ENCODE results near the gene LY6G6C.
"Not testable (repeated sequence)": the region's sequence is repeated elsewhere in the genome, so short reads cannot be mapped to it uniquely, and the experiment has no call there.

LY6G6C gene

DNA sequence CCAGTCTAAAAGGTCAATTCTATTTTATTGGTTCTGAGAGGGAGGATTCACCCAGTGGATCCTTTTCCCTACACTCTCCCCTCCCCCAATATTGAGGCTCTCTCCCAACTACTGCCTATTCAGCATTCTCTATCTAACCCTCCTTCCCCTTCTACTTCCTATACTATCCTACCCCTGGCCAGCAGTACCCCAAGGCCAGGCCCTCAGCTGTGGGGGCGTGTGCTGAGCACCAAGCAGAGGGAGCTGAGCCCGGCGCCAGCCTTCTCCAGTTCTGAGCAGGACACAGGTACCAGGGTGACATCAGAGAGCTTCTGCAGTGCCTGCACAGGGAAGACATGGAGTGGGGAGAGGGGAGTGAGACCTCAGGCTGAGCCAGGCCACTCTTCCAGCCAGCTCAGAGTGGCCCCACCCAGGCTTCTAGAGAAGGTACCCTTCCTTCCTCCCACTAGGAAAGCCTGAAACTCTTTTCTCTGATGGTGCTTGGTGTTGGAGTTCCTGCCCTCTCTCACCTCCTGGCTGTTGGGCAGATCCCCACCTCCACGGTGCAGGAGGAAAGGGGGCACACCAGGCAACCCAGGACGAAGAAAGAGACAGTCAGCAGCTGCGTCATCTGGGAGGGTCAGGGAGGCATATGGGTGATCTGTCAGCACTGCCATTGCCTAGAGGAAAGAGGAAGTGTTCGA is 5.6 kb upstream of the LY6G6C start:
- DNase-seq (ENCODE audit: low spot score) = no peak

DNA sequence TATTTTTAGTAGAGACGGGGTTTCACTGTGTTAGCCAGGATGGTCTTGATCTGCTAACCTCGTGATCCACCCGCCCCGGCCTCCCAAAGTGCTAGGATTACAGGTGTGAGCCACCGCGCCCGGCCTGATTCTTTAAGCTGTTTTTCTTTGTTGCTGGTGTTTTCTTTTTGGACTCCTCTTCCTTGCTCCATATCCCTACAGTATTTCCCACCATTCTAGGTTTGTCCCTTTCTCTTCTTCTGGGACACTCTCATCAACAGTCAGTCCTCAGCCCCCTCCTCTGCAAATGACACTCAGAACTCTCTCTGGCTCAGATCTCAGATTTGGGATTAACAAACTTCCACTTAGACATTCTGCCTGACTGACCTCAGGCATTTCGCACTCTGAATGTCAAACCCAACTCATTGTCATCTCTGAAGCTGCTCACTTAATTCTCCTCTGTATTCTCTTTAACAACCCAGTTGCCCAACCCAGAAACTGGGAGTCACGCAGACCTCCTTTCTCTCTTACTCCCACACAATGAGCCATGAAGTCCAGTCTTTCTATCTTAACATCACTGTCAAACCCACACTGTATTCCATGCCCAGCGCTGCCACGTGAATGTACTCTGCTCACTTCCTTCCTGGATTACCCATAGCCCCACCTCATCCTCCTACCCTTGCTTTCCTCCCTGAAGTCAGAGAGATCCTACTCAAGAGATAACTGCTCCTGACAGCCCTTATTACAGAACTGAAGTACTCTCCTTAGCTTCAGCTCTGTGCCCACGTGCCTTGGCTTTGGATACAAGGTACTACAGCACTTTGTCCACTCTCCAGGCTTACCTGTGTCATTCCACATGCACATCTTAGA is 4.2 kb upstream of the LY6G6C start:
- no peak for DNase-seq (ENCODE audit: low spot score)

DNA sequence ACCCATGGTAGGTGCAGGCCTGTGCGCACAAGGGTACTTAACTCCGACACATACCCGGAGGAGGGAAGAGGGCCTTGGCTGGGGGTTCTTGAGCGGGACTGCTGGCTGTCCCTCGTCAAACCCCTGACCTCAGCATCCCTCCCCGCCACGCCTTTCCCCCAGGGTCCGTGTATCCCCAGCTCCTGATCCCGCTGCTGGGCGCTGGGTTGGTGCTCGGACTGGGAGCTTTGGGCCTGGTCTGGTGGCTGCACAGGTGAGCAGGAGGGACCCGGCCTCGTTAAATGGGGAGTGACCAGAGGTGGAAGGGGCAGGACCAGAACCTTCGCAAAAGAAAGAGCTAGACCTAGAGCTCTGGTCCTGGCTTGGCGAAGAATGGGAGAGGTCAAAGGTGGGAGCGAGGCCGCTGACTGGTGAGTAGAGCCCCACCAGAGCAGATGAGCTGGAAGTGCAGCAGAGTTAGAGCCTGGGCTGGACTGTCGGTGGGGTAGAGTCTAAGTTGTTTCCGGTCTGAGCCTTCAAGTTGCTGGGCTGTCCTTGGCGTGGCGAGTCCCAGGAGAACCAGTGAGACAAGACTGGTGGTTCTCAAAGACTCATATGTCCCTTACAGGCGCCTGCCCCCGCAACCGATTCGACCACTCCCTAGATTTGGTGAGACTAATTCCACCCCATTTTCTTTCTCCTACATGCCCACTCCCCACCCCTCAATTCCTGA is 2.6 kb upstream of the LY6G6C start:
- DNase-seq (ENCODE audit: low spot score) = no peak

DNA sequence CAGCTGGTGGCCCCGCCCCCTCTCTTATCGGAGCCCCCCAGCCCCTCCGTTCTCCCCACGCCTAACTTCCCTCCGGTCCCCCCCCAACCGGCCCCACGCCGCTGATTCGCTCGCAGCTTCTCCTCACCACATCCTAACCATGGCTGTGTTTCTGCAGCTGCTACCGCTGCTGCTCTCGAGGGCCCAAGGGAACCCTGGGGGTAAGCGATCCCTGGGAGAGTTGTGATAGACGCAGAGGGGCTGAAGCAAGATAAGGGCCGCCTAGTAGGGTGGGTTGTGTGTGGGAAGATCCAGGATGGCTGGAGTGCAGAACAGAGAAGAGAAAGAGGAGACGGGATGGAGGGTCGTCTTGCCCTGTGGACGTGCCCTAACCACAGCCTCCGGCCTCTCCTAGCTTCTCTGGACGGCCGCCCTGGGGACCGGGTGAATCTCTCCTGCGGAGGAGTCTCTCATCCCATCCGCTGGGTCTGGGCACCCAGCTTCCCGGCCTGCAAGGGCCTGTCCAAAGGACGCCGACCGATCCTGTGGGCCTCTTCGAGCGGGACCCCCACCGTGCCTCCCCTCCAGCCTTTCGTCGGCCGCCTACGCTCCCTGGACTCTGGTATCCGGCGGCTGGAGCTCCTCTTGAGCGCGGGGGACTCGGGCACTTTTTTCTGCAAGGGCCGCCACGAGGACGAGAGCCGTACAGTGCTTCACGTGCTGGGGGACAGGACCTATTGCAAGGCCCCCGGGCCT is 1.9 kb upstream of the LY6G6C start, which contains the start of gene MPIG6B:
Gene MPIG6B (plus strand): TSS at position 129 of the 735 bp plus-strand sequence. CDS start 11 bp downstream, at position 140.
- DNase-seq (ENCODE audit: low spot score) = no peak

DNA sequence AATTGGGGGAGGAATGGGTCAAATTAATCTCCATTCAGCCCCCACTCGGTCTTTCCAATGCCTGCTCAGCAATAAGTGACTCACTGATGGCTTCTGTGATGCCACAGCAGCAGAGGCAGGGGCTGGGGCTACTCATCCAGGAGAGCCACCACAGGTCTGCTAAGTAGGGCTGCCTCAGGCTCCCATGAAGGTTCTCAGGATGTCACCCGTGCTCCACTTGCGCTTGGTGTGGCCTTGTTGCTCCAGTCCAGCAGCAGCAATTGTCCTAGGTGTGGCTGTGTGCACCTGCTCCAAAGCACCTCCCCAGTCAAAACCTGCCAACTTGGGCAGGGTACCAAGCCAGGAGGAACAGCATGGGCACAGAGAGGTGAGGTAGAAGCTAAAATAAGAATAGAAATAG is 627 bp upstream of the LY6G6C start:
- DNase-seq (ENCODE audit: low spot score) = no peak

DNA sequence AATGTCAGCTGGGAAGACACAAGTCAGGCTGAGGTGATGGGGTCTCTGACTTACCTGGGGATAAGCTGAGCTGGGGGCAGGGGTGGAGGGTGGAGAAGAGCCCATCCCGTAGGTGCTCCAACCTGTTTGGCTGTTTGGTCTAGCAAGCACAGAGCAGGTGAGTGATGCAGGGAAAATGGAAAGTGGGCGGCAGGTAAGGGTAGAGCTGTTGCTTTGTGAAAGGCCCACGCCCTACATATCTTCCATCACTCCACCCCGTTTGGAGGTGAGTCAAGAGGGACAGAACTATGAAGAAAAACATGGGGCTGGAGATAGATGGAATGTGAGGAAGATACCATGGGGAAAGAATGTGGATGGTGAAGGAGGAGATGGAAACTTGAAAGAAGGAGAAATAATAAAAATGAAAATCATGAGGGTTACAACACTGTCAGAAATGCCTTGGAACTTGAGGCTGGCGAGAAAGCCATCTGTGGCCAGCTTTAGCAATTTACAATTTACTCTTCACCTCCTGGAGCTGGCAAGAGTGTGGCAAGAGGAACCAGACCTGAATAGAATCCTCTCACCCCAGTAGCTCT is 1.3 kb downstream of the LY6G6C start:
- DNase-seq (ENCODE audit: low spot score) = no peak

DNA sequence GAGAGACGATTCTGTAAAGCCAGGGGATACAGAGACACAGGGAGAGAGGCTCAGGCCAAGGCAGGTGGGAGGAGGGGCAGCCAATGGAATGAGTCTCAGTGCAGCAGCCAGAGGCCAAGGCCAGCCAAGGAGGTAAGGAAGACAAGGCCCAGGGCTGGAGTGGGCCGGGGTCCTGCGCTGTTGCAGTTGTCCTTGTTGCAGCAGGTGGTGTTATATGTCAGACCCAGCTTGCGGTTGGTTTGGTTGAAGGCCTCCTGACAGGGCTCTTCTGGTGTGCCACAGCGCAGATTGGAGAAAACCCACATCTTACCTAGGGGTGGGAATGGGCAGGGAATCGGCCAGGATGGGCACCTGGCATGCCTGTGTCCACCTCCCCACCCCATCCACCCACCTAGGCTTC is 2.5 kb downstream of the LY6G6C start:
- no peak for DNase-seq (ENCODE audit: low spot score)

DNA sequence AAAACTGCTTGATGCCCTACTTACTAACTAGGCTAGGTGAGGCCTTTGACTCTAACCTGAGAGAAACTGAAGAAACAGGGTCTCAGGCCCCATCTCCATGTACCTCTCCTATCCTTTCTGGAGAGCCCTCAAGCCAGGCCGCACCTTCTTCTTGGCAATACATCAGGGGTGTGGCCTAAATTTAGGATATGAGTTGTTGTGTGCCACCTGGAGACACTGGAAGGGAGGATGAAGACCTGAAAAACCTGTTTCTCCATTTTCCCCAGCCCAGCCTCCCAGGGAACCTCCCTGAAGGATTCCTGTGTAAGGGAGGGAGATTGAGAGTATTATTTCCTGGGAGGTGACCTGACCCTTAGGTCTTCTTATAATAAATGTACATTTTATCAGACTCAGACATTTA is 3.3 kb downstream of the LY6G6C start:
- no peak for DNase-seq (ENCODE audit: low spot score)

DNA sequence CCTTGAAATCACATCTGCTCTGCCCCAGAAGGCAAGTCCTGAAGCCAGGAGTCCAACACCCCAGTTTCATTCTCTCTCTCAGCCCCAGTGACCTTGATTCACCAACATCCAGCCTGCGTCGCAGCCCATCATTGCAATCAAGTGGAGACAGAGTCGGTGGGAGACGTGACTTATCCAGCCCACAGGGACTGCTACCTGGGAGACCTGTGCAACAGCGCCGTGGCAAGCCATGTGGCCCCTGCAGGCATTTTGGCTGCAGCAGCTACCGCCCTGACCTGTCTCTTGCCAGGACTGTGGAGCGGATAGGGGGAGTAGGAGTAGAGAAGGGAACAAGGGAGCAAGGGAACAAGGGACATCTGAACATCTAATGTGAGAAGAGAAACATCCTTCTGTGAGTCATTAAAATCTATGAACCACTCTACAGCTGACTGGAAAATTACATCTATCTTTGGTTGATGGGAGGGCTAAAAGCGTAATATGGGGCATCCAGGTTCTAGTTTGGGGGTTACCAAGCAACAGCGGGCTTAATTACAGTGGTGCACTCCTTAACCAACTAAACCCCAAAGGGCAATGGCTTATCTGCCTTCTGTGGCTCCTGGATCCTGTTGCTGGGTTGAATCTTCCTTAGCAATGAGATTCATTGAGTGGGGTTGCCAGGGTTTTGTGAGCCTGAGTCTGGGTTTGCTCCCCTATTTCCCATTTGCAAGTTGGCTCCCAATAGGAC is 3.9 kb downstream of the LY6G6C start:
- DNase-seq (ENCODE audit: low spot score) = no peak

DNA sequence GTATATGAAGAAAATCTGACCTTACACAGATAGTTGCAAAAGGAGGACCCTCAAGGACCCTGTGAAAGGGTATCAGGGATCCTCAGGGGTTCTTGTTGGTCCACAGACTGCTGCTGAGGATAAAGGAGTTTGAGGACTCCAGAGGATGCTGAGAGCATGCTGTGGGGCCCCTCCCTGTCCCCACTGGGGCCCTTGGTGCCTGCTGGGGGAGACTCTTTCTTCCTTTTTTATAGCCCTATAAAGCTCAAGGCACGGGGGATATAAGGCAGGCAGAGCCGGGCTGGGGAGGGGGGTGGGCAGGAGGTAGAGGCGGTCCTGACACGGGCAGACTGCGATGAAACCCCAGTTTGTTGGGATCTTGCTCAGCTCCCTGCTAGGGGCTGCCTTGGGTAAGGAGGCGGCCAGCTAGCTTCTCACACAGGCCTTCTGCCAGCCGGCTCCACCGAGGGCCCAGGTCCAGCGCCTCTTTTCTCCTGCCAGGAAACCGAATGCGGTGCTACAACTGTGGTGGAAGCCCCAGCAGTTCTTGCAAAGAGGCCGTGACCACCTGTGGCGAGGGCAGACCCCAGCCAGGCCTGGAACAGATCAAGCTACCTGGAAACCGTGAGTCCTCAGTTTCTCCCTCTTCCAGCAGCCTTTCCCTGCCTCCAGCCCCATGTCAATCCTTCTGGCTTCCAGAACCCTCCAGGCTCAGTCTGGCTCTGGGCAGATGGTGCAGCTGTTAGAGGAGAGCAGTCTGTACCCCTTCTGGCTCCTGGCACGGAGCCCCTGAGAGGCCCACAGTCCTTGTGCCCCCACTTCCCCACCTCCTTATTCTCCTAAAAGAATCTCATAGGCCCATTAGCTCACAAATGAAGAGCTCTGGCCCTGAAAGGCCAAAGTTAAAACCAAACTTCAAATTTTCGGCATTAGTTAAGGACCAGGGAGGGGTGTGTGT is 6.3 kb downstream of the LY6G6C start, which contains the start of gene LY6G6D:
Gene LY6G6D (plus strand): TSS at position 327 of the 937 bp plus-strand sequence. CDS start 8 bp downstream, at position 335.
- DNase-seq (ENCODE audit: low spot score) = no peak

DNA sequence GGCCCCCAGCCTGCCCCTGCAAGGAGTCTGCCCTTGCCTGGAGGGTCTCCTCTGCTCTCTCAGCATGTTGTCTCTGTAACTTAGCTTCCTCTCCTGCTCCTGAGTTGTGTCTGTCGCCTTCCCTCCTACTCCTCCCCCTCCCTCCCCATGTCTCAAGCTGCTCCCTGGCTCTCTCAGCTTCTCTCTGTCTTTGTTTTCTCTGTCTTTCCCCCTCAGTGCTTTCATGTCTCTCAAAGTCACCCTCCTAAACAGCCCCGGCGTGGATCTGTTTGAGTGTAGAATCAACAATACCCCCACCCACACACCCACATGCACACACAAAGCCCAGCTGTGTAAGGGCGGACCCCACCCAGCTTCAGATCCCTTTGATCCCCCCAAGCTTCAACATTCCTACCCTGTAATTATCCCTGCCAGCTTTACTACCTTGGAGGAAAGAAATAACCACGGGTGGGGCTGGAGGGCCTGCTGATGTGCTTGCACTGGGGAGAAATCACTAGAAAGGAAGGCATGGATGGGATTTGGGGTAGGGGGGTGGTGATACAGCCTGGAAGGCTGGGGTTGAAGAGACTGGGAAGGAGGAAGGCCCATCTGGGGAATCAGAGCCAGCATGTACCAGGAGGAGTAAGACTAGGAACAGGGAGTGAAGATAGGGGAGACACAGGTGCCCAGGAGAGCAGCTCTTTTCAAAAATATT is 7.4 kb downstream of the LY6G6C start:
- no peak for DNase-seq (ENCODE audit: low spot score)

DNA sequence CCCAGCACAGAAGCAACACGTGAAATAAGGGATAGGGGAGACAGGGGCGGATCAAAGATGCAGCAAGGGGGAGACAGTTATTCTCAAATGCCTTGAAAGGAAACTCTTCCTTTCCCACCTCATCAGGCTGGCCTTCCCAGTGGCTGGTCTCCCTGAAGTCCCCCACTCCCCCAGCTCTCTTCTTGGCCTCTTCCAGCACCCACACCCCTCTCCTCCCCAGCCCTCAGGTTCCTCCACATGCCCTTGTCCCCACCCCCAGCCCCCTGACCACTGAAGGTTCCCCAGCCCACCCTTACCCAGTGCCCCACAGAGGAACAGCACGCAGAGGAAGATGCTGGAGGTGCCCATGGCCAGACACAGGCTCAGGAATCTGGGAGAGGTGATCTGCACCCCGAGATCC is 8.1 kb downstream of the LY6G6C start:
- no peak for DNase-seq (ENCODE audit: low spot score)

DNA sequence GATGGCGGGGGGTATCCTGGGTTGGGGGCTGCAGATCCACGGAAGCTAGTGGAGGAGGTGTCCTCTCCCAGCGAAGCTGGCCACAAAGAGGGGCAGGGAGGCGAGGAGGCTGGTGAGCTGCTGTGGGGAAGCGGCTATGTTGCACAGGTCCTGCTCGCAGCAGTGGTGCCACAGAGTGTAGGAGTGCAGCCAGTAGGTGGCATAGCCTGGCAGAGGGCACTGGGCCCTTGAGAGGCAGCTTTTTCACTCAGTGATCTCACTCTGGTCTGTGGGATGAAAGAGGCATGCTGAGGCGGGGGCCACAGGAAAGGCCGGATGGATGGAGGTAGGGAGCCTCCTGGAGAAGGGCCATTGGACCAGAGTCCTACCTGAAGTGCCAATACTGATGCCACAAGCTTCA is 9.2 kb downstream of the LY6G6C start:
- DNase-seq (ENCODE audit: low spot score) = no peak

DNA sequence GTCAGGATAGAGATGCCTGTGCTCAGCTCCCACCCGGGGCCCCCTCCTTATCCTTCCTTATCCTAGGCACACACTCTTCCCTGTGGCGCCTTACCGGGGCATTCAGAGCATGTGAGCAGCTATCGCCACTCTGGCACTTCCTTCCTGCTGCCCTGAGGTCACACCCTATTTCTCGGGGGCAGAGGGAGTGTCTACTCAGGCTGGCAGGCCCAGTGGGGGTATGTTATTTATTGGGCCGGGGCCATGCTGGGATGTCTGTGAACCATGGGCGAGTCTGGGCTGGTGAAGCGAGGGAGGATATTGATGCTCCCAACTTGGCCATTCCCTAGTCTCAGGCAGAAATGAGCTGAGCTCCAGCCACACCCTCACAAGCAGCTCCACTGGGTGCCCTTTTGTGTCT is 10.3 kb downstream of the LY6G6C start:
- DNase-seq (ENCODE audit: low spot score) = no peak

DNA sequence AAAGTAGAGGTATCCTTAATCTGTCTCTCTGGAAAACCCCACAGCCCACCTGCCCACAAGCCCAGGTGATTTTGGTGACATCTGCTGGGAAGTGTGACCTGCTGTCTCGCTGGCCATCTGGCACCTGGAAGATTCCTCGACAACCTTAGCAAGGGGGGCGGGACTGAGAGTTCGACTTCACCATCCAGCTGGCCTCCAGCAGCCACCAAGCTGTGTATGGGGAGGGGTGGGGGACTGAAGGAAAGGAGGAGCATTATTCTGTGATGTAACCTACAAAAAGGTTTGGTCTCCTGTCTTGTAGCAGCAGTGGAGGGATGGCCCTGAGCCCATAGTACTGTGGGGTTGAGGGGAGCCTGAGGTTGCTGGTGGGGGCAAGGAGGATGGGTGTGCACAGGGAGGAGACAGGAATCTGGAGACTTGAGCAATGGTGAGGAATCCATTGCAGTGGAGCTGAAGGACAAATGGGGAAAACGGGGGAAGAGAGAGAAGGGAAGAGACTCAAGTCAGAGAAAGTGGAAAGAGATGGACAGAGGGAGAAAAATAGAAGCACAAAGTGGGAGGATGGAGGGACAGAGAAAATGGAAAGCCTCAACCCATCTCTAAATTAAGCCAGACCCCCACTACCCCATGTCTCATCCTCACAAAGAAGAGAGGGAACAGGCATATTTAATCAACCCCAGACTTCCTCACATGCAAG is 10.9 kb downstream of the LY6G6C start:
- no peak for DNase-seq (ENCODE audit: low spot score)

DNA sequence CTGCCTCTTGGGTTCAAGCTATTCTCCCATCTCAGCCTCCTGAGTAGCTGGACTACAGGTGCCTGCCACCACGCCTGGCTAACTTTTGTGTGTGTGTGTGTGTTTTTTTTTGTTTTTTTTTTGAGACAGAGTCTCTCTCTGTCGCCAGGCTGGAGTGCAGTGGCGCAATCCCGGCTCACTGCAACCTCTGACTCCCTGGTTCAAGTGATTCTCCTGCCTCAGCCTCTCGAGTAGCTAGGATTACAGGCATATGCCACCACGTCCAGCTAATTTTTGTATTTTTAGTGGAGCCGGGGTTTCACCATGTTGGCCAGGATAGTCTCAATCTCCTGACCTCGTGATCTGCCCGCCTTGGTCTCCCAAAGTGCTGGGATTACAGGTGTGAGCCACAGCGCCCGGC is 12.4 kb downstream of the LY6G6C start:
- not testable (repeated sequence) for DNase-seq (ENCODE audit: low spot score)

DNA sequence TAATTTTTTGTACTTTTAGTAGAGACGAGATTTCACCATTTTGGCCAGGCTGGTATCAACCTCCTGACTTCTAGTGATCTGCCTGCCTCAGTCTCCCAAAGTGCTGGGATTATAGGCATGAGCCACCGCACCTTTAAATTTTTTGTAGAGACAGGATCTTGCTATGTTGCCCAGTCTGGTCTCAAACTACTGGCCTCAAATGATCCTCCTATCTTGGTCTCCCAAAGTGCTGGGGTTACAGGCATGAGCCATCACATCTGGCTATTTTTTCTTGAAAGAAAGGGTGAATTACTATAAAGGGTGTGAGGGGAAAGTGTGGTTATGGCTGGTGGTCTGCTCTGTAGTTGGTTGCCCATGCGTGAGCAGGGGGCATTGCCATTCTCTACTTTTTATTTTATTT is 13.3 kb downstream of the LY6G6C start:
- DNase-seq (ENCODE audit: low spot score) = no peak

DNA sequence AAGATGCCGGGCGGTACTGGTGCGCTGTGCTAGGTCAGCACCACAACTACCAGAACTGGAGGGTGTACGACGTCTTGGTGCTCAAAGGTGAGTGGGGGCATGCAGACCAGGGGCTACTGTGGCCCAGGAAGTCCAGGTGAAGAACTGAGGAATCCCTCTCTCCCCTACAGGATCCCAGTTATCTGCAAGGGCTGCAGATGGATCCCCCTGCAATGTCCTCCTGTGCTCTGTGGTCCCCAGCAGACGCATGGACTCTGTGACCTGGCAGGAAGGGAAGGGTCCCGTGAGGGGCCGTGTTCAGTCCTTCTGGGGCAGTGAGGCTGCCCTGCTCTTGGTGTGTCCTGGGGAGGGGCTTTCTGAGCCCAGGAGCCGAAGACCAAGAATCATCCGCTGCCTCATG is 13.8 kb downstream of the LY6G6C start:
- no peak for DNase-seq (ENCODE audit: low spot score)

DNA sequence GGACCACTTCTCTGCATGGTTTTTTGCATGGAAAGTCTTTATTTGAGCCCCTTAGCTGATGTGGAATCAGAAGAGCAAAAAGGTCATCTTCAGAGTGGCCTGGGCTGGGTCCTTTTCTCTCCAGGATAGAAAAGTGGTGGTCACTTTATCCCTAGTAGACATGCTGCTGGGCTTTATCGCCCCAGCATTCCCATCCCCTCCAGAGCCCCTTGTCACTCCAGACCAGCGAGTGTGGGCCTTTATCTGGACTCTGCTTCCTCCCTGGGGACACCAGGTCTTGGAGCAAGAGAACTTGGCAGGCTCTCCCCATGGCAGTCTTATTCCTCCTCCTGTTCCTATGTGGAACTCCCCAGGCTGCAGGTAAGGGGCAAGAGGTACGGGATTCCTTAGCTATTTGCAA is 14.9 kb downstream of the LY6G6C start, which contains the start of gene LY6G6F:
Gene LY6G6F (plus strand): TSS at position 268 of the 400 bp plus-strand sequence. CDS start 41 bp downstream, at position 309.
- no peak for DNase-seq (ENCODE audit: low spot score)
